Measurements from ENCODE around the gene SLC25A46. TPM values are rescaled to one million over a fixed set of nuclear protein-coding genes. Genes with fewer than 3 reads are reported as not detected.
A peak's percentile ranks its signal among the peaks of the same experiment; 100 is the strongest.

SLC25A46 gene
- total and polyA plus RNA-seq, 10 donors = 14.1 to 59.7 (median 41.4) TPM

- Histone ChIP-seq H3K27me3 (replicated peaks in 1 of 7) (peaks cover 0 to 5% (median 0%) of the 10 kb centered on the region in 7 donors), H3K27ac (peak overlapping the region; percentile 80 to 97 (median 94)), H3K4me1 (peaks cover 15 to 59% (median 34%) of the 10 kb centered on the region in 6 donors), H3K36me3 (peaks cover 0 to under 1% (median 0%) of the 10 kb centered on the region in 6 donors), H3K4me3 (peak overlapping the region; percentile 71 to 94 (median 92)), H3K9me3 (no peaks in the 10 kb centered on the region)
- intact Hi-C loops (cut with DNase I; ENCODE audit: low total_unique reads) = loop anchor here (5.0 kb wide), 1 partner anchor 359 kb away; no protein-coding TSS in a partner anchor
- DNase-seq = peak; percentile 86
- 0 to 1% (median 0%) methylated on average over 14 of the region's 14 CpGs for WGBS, 5 donors
- TF ChIP-seq CTCF (IDR thresholded peaks at IDR 0.05 in 8 of 11, conservative IDR thresholded peaks at IDR 0.05 in 3 of 11) (no peak), POLR2AphosphoS5 (IDR thresholded peaks at IDR 0.05) (no peak), POLR2A (IDR thresholded peaks at IDR 0.05) (no peak)
Observed at GRCh38 chr5:110738503-110738811, 350 bp upstream of the SLC25A46 start.

GRCh38 chr5:110751902-110752762, 13.3 kb downstream of the SLC25A46 start:
- intact Hi-C loops (cut with DNase I; ENCODE audit: low total_unique reads) = no loop called here
- no peaks in the 10 kb centered on the region for H3K9me3 ChIP-seq
- H3K36me3 ChIP-seq = peaks cover 0 to 87% (median 31%) of the 10 kb centered on the region in 6 donors
- no peak overlapping the region for H3K4me3 ChIP-seq
- WGBS, 5 donors = 64 to 66% (median 65%) methylated on average over 8 of the region's 8 CpGs
- no peaks in the 10 kb centered on the region for H3K27me3 ChIP-seq (replicated peaks in 1 of 7)
- peak overlapping the region in 1 of 8 donors; percentile 6 for H3K27ac ChIP-seq
- TF ChIP-seq POLR2AphosphoS5 (IDR thresholded peaks at IDR 0.05) (no peak), POLR2A (IDR thresholded peaks at IDR 0.05) (no peak), CTCF (IDR thresholded peaks at IDR 0.05 in 8 of 11, conservative IDR thresholded peaks at IDR 0.05 in 3 of 11) (no peak)
- peaks cover 0 to 22% (median 4%) of the 10 kb centered on the region in 6 donors for H3K4me1 ChIP-seq
- no peak for DNase-seq

- H3K36me3 ChIP-seq = peaks cover 0 to 87% (median 34%) of the 10 kb centered on the region in 6 donors
- intact Hi-C loops (cut with DNase I; ENCODE audit: low total_unique reads) = no loop called here
Observed at GRCh38 chr5:110752953-110753352, 14.1 kb downstream of the SLC25A46 start.

More at GRCh38 chr5:110752953-110753352, 14.1 kb downstream of the SLC25A46 start:
- 60 to 86% (median 74%) methylated on average over 1 of the region's 1 CpG for WGBS, 5 donors
- no peak for DNase-seq
- Histone ChIP-seq H3K4me3 (no peak overlapping the region), H3K27me3 (replicated peaks in 1 of 7) (no peaks in the 10 kb centered on the region), H3K9me3 (no peaks in the 10 kb centered on the region), H3K27ac (peak overlapping the region in 1 of 8 donors; percentile 6), H3K4me1 (peaks cover 0 to 22% (median 4%) of the 10 kb centered on the region in 6 donors)
- TF ChIP-seq CTCF (IDR thresholded peaks at IDR 0.05 in 8 of 11, conservative IDR thresholded peaks at IDR 0.05 in 3 of 11) (no peak), POLR2A (IDR thresholded peaks at IDR 0.05) (no peak), POLR2AphosphoS5 (IDR thresholded peaks at IDR 0.05) (no peak)
